Right atrium auricular region (tissue), 2 donors: ENCODE results near the gene DCAF10. TPM values are rescaled to one million over a fixed set of nuclear protein-coding genes. Genes with fewer than 3 reads are reported as not detected.

Source experiments
- DNase-seq: peaks from one replicate; pipeline ENCODE4 v3.0.0-alpha.2; 2019; ENCODE audit warnings: low spot score
- H3K27ac ChIP-seq, 2 donors: fragments of 200-600 bp; sonication (generic); 1 replicate in 1 of 2; 2 replicates in 1 of 2; pipeline ENCODE4 v1.5.1; 2016 to 2019
- H3K27me3 ChIP-seq, 2 donors: fragments of 200-600 bp; sonication (generic); one replicate each; pipeline versions ENCODE4 v1.5.1 to v1.6.0; 2017 to 2019
- H3K36me3 ChIP-seq: fragments of 200-600 bp; sonication (generic); one replicate; pipeline ENCODE4 v1.5.1; 2016
- H3K4me1 ChIP-seq, 2 donors: fragments of 200-600 bp; sonication (generic); one replicate each; pipeline versions ENCODE4 v1.5.1 to v1.6.0; 2017 to 2019
- H3K4me3 ChIP-seq, 2 donors: fragments of 200-600 bp; sonication (generic); 1 replicate in 1 of 2; 2 replicates in 1 of 2; pipeline ENCODE4 v1.5.1; 2017 to 2019; ENCODE audit warnings: mild to moderate bottlenecking in 1 of 2, moderate library complexity in 1 of 2
- H3K9me3 ChIP-seq, 2 donors: fragments of 200-600 bp; sonication (generic); one replicate each; pipeline ENCODE4 v1.5.1; 2019
- total RNA-seq, 2 donors: library from RNA; depleted of rRNA; stranded (reverse); fragments of >200 nt; gene quantifications; one replicate each; pipeline ENCODE4 v1.1.0, GENCODE V29; 2016
- TF ChIP-seq, protein P1 (sequence below), 2 donors: fragments of 200-600 bp; sonication (generic); IDR thresholded peaks; one replicate each; pipeline ENCODE4 v1.5.1; 2019; ENCODE audit warnings: antibody characterized with exemption in 2 of 2

The DCAF10 gene
- total RNA-seq, 2 donors from 2014 or later = 14.1 to 18.2 TPM

DNA sequence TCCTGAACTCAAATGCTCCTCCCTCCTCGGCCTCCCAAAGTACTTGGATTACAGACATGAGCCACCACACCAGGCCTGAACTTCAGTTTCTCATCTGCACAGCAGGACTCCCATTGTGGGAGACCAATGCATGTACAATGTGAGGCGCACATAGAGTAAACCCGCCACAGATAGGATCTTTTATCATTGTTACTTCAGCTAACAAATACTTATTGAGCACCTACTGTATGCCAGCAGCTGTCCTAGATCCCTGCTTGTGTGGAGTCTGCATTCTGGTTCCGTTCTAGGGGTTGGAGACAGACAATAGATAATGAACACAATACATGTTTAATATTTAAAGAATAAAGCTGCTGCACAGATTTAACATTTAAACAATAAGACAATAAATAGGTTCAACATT, 109.7 kb downstream of the DCAF10 start:
- TF ChIP-seq, protein P1, sequence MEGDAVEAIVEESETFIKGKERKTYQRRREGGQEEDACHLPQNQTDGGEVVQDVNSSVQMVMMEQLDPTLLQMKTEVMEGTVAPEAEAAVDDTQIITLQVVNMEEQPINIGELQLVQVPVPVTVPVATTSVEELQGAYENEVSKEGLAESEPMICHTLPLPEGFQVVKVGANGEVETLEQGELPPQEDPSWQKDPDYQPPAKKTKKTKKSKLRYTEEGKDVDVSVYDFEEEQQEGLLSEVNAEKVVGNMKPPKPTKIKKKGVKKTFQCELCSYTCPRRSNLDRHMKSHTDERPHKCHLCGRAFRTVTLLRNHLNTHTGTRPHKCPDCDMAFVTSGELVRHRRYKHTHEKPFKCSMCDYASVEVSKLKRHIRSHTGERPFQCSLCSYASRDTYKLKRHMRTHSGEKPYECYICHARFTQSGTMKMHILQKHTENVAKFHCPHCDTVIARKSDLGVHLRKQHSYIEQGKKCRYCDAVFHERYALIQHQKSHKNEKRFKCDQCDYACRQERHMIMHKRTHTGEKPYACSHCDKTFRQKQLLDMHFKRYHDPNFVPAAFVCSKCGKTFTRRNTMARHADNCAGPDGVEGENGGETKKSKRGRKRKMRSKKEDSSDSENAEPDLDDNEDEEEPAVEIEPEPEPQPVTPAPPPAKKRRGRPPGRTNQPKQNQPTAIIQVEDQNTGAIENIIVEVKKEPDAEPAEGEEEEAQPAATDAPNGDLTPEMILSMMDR (IDR thresholded peaks at IDR 0.05) = no peak
- Histone ChIP-seq H3K4me1 (peaks cover 0 to 7% of the 10 kb centered on the region in 2 donors), H3K36me3 (no peaks in the 10 kb centered on the region), H3K27me3 (no peaks in the 10 kb centered on the region), H3K4me3 (no peak overlapping the region), H3K9me3 (no peaks in the 10 kb centered on the region), H3K27ac (no peak overlapping the region)
- DNase-seq = no peak

DNA sequence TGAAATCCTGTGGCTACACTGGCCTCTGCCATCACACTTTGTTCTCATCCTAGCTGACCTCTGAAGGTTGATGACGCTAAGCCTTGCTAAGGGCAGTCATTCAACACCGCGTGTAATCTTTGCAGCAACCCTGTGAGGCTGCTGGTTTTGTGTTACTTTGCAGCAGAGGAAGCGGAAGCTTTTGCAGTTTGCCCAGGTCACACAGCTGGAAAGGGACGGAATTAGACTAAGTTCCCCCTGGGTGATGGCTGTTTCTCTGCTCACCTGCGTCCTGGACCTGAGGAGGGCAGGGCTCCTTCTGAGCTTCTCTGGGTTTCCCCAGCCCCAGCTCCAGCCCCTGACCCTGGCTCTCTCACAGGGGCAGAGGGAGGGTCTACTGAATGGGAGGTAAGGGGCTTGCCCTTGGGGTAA, 110.7 kb downstream of the DCAF10 start:
- Histone ChIP-seq H3K27me3 (no peaks in the 10 kb centered on the region), H3K4me1 (peaks cover 0 to 11% of the 10 kb centered on the region in 2 donors), H3K4me3 (no peak overlapping the region), H3K9me3 (no peaks in the 10 kb centered on the region), H3K36me3 (no peaks in the 10 kb centered on the region), H3K27ac (no peak overlapping the region)
- DNase-seq = no peak
- TF ChIP-seq, protein P1 (IDR thresholded peaks at IDR 0.05) = no peak

DNA sequence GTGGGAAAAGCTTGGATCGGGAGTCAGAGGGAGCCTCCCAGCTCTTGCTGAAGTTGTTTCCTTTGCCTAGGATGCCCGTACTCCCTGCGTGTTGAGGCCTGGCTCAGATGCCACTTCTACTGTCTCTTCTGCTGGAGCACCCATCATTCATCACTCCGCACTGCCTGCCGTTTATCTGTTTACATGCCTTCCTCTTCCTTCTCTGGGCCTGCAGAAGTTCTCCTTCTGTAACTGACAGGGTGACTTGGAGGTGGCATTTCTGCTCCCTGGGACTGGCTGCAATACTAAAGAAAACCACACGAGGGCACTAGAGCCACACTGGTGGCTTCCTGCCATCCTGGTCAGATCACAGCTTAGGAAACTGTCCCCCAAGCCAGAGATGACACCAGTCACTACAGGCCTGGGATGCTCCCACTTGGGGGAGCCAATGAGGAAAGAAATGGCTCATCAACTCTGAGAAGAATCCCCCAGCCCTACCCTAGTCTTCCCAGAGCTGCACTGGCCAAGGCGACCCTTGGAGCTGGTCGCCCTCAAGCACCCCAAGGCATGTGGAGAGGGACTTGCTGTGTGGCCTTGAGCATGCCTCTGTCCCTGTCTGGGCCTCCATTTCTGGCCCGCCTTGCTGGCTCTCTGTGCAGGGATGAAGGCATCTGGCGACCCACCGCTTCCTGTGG, 113.0 kb downstream of the DCAF10 start:
- TF ChIP-seq, protein P1 (IDR thresholded peaks at IDR 0.05) = peak; percentile 93 to 98
- H3K36me3 ChIP-seq = peaks cover 15% of the 10 kb centered on the region

DNA sequence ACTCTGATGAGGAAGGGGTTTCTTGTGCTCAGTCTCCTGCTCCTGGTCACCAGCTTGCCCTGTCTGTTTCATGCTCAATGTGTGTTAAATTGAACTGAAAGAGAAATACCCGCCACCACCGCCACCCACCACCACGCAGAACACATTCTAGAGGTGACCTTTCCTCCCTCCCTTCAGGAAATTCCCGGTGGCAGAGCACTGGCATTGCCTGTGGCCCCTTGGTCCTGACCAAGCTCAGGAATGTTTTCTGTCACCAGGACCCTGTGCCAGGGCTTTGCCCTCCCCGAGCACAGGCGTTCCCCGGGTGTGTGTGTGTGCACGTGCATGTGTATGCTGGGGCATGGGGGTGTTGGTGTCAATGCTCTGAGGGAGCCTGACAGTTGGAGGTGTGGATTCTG, 113.6 kb downstream of the DCAF10 start:
- Histone ChIP-seq H3K27me3 (no peaks in the 10 kb centered on the region), H3K4me1 (peaks cover 0 to 29% of the 10 kb centered on the region in 2 donors), H3K36me3 (peaks cover 20% of the 10 kb centered on the region), H3K9me3 (no peaks in the 10 kb centered on the region), H3K4me3 (no peak overlapping the region), H3K27ac (no peak overlapping the region)
- no peak for DNase-seq
- TF ChIP-seq, protein P1 (IDR thresholded peaks at IDR 0.05) = no peak

More for the DNA sequence above, 113.0 kb downstream of the DCAF10 start:
- H3K9me3 ChIP-seq = no peaks in the 10 kb centered on the region
- H3K27me3 ChIP-seq = no peaks in the 10 kb centered on the region
- no peak overlapping the region for H3K4me3 ChIP-seq
- H3K4me1 ChIP-seq = peaks cover 0 to 29% of the 10 kb centered on the region in 2 donors
- no peak overlapping the region for H3K27ac ChIP-seq
- DNase-seq = peak; percentile 92

DNA sequence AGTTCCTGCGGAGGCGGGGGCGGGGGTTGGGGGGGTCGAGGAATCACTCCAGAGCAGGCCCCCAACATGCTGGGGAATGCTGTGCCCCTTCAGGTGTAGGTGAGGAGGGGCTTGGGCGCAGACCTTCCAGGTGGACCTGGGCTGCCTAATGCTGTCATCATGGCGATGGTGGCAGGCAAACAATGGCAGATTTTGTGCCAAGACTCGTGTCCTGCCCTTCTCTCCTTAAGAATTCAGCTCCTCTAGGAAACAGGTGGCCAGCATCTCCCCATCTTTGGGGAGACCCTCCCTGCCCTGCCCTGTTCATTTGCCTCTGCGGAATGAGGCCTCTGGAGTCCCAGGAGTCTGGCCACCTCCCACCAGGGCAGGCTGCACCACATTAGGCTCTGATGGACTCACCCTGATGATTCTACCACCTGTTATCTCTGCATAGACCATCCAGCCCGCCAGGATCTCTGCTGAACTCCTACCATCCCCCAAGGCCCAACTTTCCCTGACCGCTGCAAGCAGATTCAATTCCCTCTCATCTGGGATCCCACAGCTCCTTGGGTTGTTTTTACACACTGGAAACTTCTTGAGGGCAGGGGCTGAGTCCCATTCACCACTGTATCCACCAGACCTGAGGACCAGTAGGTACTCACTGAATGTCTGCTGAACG, 114.2 kb downstream of the DCAF10 start:
- Histone ChIP-seq H3K27me3 (no peaks in the 10 kb centered on the region), H3K9me3 (no peaks in the 10 kb centered on the region), H3K4me3 (no peak overlapping the region), H3K36me3 (peaks cover 26% of the 10 kb centered on the region), H3K27ac (no peak overlapping the region), H3K4me1 (peaks cover 0 to 29% of the 10 kb centered on the region in 2 donors)
- TF ChIP-seq, protein P1 (IDR thresholded peaks at IDR 0.05) = no peak
- DNase-seq = no peak
